Loucy (cell line): Measurements from ENCODE around the gene DYNC1H1.

ENCODE experiments used
- H2AFZ ChIP-seq: fragments of 200-600 bp; sonication (generic); 2 replicates; pipeline ENCODE4 v1.6.0; 2016; ENCODE audit warnings: antibody characterized with exemption, mild to moderate bottlenecking, low read length, moderate library complexity
- H3F3A ChIP-seq: fragments of 200-600 bp; 2 replicates; pipeline ENCODE4 v1.6.0; 2016; ENCODE audit warnings: antibody characterized with exemption, low read depth, mild to moderate bottlenecking
- H3K27me3 ChIP-seq: fragments of 200-600 bp; sonication (generic); 2 replicates; pipeline ENCODE4 v1.6.1; 2014; ENCODE audit warnings: low read length, mild to moderate bottlenecking; ENCODE audit not compliant: insufficient read depth, poor library complexity, severe bottlenecking
- H3K36me3 ChIP-seq: fragments of 200-600 bp; sonication (generic); 2 replicates; pipeline ENCODE4 v1.6.1; 2016; ENCODE audit warnings: low read length; ENCODE audit not compliant: insufficient read depth
- H3K4me1 ChIP-seq: fragments of 200-600 bp; sonication (generic); 2 replicates; pipeline ENCODE4 v1.5.1; 2014; ENCODE audit warnings: low read length, mild to moderate bottlenecking; ENCODE audit not compliant: insufficient read depth, poor library complexity, severe bottlenecking
- H3K4me2 ChIP-seq: fragments of 200-600 bp; sonication (generic); 2 replicates; pipeline ENCODE4 v1.6.0; 2014; ENCODE audit warnings: antibody characterized with exemption, low read length, low read depth, mild to moderate bottlenecking; ENCODE audit not compliant: poor library complexity, severe bottlenecking
- H3K4me3 ChIP-seq: fragments of 200-600 bp; sonication (generic); 2 replicates; pipeline ENCODE4 v1.5.1; 2014; ENCODE audit warnings: low read length, mild to moderate bottlenecking, mixed read lengths; ENCODE audit not compliant: poor library complexity, severe bottlenecking
- H3K79me2 ChIP-seq: fragments of 200-600 bp; sonication (generic); 2 replicates; pipeline ENCODE4 v1.6.1; 2014; ENCODE audit warnings: low read length; ENCODE audit not compliant: insufficient read depth
- H3K9ac ChIP-seq: fragments of 200-600 bp; sonication (generic); 2 replicates; pipeline ENCODE4 v1.6.0; 2014; ENCODE audit warnings: mild to moderate bottlenecking, low read depth, low read length, moderate library complexity; ENCODE audit not compliant: poor library complexity, severe bottlenecking
- H3K9me2 ChIP-seq: fragments of 200-600 bp; sonication (generic); replicated peaks from 2 replicates; pipeline ENCODE4 v1.6.1; 2016; ENCODE audit warnings: low read depth, low read length, mixed read lengths
- H3K9me3 ChIP-seq: fragments of 200-600 bp; sonication (generic); 2 replicates; pipeline ENCODE4 v1.6.1; 2014; ENCODE audit warnings: mild to moderate bottlenecking, antibody characterized with exemption, low read length, low read depth; ENCODE audit not compliant: insufficient read depth
- H4K20me1 ChIP-seq: fragments of 200-600 bp; sonication (generic); 2 replicates; pipeline ENCODE4 v1.6.0; 2014; ENCODE audit warnings: antibody characterized with exemption, low read length, mild to moderate bottlenecking; ENCODE audit not compliant: insufficient read depth, poor library complexity, severe bottlenecking
- CTCF ChIP-seq: fragments of 200-600 bp; sonication (generic); conservative IDR thresholded peaks from 2 replicates; pipeline ENCODE4 v1.5.1; 2014; ENCODE audit warnings: mild to moderate bottlenecking, antibody characterized with exemption, low read length
- EZH2phosphoT487 ChIP-seq: fragments of 200-600 bp; IDR thresholded peaks from 2 replicates; pipeline ENCODE4 v1.6.1; 2018; ENCODE audit warnings: antibody characterized with exemption, mild to moderate bottlenecking, moderate library complexity, borderline replicate concordance

The DYNC1H1 gene

GRCh38 chr14:102011631-102012030, 47.3 kb downstream of the DYNC1H1 start:
- no peak overlapping the region for H2AFZ ChIP-seq
- H3K79me2 ChIP-seq: no peaks in the 10 kb centered on the region
- no peaks in the 10 kb centered on the region for H3K27me3 ChIP-seq
- no peak overlapping the region for H3K9ac ChIP-seq
- H3K36me3 ChIP-seq: peaks cover 99% of the 10 kb centered on the region; the same call in 1 of the 2 replicates
- no peaks in the 10 kb centered on the region for H3K9me3 ChIP-seq
- no peak overlapping the region for H3K4me3 ChIP-seq
- H3K9me2 ChIP-seq: no peaks in the 10 kb centered on the region
- no peaks in the 10 kb centered on the region for H3K4me1 ChIP-seq
- H3K4me2 ChIP-seq: no peak overlapping the region
- H3F3A ChIP-seq: no peaks in the 10 kb centered on the region
- TF ChIP-seq CTCF: no peak
- TF ChIP-seq EZH2phosphoT487: no peak
- no peaks in the 10 kb centered on the region for H4K20me1 ChIP-seq

- no peak for TF ChIP-seq CTCF
- no peak for TF ChIP-seq EZH2phosphoT487
- Histone ChIP-seq H3K4me3 (no peak overlapping the region), H3K9ac (no peak overlapping the region), H3K9me2 (no peaks in the 10 kb centered on the region), H3K4me1 (no peaks in the 10 kb centered on the region), H3K9me3 (no peaks in the 10 kb centered on the region), H3K27me3 (no peaks in the 10 kb centered on the region), H4K20me1 (no peaks in the 10 kb centered on the region), H3K4me2 (no peak overlapping the region), H3K36me3 (peaks cover 99% of the 10 kb centered on the region), H3K79me2 (no peaks in the 10 kb centered on the region), H2AFZ (no peak overlapping the region), H3F3A (no peaks in the 10 kb centered on the region)
Observed at GRCh38 chr14:102012336-102012735, 48.0 kb downstream of the DYNC1H1 start.

GRCh38 chr14:102013669-102014200, 49.4 kb downstream of the DYNC1H1 start:
- Histone ChIP-seq H4K20me1 (no peaks in the 10 kb centered on the region), H3K9ac (no peak overlapping the region), H3K4me2 (no peak overlapping the region), H3K9me3 (no peaks in the 10 kb centered on the region), H3K79me2 (no peaks in the 10 kb centered on the region), H3K4me1 (no peaks in the 10 kb centered on the region), H3K4me3 (no peak overlapping the region), H3K27me3 (no peaks in the 10 kb centered on the region), H3K36me3 (peaks cover 96% of the 10 kb centered on the region), H2AFZ (no peak overlapping the region), H3F3A (no peaks in the 10 kb centered on the region), H3K9me2 (no peaks in the 10 kb centered on the region)
- TF ChIP-seq CTCF (no peak), EZH2phosphoT487 (no peak)
